Activated naive CD4-positive, alpha-beta T cell treated with Interleukin-2 at 50 U/mL for 16 hours (primary cell): ENCODE results near the gene TSEN54.

Source experiments
- DNase-seq: peaks from one replicate; pipeline ENCODE4 v3.0.0-alpha.2; 2020

TSEN54 gene

DNA sequence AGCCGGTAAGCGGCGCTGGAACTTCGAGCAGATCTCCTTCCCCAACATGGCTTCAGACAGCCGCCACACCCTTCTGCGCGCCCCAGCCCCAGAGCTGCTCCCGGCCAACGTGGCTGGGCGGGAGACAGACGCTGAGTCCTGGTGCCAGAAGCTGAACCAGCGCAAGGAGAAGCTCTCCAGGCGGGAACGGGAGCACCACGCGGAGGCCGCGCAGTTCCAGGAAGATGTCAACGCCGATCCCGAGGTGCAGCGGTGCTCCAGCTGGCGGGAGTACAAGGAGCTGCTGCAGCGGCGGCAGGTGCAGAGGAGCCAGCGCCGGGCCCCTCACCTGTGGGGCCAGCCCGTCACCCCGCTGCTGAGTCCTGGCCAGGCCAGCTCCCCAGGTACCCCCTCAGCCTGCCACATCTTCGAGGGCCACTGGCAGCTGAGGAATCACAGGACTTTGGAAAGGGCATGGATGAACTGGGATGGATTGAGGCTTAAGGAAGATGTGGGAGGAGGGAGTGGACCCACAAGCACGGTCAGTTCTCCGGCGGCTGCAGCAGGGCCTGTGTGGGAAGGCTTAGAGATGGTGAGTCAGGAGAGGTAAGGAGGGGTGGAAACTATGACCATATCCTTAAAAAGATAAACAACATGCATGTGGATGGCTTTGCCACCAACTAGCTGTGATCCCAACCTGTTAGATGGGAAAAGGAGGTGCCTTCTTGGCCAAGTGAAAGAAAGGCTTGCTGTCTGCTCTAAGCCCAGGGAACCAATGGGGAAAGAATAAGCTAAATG is 5.8 kb downstream of the TSEN54 start:
- DNase-seq, result no peak

DNA sequence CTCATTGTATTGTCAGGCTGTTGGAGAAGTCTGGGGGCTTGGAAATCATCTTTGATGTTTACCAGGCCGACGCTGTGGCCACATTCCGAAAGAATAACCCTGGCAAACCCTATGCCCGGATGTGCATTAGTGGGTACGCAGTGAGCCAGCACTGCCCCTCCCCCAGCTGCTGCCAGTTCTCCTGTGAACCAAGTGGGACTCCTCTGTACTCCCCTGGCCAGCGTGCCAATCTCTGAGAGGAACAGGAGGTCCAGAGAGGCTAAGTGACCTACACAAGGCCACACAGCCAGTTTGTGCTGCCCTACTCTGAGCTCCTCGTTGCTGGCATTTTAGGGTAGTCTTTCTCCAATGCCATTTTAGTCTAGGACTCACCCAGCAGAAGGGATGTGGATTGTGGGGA is 7.3 kb downstream of the TSEN54 start:
- DNase-seq, result no peak

DNA sequence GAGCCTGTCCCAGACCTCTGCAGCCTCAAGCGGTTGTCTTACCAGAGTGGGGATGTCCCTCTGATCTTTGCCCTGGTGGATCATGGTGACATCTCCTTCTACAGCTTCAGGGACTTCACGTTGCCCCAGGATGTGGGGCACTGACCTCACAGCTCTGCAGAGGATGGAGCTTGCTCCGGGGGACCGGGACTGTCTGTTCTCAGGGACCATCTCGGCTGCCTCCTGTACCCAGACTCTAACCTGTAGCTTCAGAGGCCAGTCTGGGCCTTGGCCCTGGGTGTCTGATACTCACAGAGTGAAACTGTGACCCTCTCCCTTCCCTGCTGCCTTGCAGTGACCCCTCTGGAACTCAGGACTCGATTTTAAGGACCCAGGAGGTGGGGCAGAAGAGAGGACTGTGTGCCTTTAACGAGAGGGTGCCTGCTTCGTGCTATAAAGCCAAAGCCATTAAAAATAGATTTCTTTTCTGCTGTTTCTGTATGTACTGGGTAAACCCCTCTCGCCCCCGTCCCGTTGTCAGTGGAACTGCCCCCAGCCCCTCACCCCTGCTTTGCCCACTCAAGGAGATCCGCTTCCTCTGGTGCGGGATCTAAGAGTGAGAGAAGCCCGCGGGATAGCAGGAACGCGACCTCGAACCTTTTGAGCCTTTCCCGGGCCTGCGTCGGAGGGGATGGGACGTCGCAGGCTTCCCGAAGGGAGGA is 8.1 kb downstream of the TSEN54 start:
- DNase-seq, result no peak

DNA sequence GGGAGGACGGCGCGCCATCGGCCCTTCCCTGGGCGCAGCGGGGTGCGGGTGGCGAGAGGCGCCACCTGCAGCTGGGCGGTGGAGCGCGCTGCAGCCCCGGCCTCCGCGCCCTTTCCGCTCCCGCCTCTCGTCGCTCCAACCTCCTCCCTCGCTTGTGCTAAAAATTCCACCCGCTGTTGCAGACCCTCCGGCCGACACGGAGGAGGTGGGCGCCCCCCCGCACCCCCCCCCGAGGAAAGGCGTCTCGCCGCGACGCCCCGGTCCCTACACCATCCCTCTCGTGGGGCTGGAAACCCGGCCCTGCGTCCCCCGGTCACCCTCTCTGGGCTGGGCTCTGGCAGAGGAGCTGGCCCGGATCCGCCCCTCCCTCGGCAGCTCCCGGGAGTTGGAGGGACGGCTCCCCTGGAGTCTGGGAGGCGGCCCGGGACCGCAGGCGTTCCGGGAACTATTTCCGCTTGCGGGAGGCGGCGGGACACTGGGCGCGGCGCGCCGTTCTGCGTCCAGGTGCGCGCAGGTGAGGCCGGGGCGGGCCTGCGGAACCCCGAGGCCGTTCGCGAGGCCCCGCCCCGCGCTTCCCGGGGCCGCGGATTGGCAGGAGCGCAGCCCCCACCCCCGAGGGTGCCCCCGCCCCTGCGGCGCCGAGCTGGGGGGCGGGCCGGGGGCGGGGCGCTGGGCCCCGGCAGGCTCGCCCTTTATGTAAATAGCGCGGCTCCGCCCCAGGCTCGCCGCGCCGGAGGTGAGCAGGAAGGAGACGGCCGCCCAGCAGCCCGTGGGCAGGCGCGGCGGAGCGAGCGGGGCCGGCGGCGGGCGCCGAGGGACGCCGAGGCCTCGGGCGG is 8.9 kb downstream of the TSEN54 start, which contains the start of gene LLGL2:
TSS of gene LLGL2 (plus strand) at position 728 of the 836 bp plus-strand sequence. CDS start 17,730 bp downstream, outside the sequence.
- DNase-seq, result peak; percentile 84

DNA sequence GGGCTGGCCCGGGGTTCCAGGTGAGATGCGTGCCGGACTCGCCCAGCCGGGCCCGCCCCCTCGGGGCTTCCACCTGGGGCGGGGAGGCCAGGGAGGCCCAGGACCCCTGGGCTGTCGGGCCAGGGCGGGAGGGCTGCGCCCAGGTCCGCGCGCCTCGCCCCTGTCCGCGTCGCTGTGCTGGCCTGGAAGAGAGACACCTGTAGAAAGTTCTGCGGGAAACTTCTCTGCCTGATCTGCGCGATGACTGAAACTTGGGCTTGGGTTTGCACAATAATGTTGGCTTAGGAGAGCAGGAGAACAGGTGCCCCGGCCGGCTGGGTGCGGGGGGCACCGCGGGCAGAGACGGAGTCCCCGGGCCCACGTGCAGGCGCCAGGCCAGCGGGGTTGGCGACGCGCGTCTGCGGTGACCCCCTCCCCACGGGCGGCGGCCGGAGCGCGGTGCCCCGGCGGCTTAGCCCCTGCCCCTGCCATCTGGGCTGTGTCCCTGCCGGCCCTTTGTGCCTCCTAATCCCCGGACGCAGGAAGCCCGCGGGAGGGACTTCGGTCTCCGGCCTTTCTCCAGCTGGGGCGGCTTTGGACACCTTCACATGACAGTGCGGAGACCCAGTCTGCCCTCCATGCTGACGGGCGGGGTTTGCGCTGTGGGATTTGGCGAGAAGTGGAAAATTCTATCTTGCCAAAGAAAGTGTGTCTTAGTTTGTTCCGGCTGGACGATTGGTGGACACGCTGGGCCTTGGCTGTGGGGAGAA is 9.7 kb downstream of the TSEN54 start:
- DNase-seq, result no peak

DNA sequence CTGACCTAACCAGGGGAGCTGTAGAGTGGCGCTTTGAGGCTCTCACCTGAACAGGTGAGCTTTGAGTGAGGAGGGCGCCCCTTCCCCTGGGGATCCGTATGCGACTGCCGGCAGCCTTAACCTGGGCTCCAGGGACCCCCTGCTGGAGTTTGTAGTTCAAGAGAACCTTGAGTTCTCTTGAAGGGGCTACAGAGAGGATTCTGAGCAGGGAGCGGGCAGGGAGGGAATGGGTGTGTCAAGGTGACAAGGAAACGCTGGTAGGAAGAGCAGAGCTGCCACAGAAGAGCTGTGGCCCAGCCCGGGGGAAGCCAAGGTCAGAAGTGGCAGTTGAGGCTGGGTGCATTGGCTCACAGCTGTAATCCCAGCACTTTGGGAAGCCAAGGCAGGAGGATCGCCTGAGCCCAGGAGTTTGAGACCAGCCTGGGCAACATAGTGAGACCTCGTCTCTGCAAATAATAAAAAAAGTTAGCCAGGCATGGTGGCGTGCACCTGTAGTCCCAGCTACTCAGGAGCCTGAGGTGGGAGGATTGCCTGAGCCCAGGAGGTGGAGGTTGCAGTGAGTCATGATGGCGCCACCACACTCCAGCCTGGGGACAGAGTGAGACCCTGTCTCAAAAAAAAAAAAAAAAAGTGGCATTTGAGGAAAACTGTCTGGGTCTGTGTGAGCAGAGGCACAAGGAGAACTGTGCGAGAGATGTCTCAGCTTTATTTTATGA is 10.4 kb downstream of the TSEN54 start:
- DNase-seq, result no peak

DNA sequence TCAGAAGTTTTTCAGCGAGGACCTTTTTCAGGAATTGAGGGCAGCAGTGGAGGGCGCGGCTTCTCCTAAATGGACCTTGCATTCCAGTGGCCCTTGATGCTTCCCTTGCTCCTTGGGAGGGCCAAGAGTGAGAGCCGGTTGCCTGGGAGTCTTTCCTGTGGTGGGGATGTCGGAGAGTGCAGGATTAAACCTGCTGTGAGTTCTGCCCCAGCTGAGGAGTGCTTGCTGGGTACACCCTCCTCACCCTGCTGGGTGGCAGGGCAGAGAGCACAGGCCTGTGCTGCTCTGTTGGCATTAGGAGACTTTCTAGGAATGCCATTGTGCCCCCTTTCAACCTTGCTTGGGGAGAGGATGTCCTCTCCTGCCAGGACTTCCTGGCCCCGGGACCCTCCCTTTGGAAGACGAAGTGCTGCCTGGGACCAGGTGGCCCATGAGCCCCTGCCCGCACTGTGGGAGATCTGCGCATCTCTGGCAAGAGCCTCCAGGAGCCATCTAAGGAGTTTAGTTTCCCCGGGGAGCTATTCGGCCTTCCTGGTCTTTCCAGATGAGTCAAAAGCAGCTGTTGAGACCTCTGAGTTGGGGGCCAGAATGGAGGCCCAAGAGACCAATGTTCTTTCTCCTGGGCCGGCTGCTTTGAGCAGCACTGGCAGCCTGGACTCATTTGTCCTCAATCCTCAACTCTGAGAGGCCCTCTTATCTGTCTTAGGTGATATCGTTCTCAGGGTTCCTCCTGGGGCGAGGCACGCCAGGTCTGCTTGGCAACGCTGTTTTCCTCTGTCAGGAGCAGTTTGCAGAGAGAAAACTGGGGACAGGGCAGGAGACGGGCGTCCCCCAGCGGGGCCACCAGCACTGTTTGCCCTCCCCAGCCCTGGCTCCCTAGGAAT is 14.8 kb downstream of the TSEN54 start:
- no peak for DNase-seq

DNA sequence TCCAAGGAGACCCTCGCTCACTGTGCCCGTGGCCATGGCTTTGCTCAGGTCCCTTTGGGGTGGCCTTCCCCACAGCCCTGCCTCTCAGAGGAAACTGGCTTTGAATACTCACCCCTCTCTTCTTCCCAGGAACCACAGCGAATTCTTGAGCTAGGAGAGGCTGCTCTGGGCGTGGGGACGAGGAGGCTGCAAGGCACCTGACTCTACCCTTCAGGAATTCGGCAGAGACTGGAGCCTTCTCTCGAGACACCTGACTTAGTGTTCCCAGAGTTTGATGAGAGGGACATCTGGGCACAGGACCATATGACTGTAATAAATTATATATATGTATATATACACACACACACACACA is 15.4 kb downstream of the TSEN54 start:
- DNase-seq, result no peak

DNA sequence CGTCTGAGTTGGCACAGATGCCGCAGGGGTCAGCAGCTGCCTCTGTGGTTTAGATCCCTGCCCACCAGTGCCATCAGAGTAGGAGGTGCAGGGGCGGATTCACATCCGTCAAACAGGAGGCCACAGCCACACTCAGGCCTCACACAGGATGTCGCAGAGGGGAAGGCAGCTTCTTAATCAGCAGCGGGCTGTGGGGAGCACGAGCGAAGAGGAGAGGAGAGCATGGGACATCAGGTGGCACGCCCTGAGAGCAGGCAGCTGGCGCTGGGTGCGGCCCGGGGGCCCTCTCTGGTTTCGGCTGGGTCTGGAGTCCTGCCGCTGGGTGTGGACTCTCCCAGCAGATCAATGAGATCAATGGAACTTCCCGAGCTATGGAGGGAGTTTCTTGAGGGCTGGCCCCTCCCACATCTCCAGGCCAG is 18.8 kb downstream of the TSEN54 start:
- DNase-seq, result peak; percentile 64

DNA sequence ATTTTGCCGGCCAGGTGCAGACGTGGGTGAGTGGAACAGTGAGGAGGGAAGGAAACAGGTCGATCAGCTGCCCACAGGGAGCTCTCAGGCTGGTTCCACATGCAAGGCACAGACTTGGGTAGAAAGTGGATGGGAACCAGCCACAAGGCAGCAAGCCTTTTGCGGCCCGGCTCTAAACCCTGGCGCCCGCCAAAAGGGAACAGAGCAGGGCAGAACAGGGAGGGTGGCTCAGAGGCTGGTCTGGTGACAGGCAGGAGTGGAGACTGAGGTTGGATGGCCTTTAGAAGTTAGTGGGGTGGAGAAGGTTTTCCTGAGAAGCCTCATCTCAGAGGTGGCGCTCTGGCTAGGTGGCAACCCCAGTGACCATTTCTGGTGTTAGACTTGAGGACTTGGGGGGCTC is 19.5 kb downstream of the TSEN54 start:
- DNase-seq, result no peak

DNA sequence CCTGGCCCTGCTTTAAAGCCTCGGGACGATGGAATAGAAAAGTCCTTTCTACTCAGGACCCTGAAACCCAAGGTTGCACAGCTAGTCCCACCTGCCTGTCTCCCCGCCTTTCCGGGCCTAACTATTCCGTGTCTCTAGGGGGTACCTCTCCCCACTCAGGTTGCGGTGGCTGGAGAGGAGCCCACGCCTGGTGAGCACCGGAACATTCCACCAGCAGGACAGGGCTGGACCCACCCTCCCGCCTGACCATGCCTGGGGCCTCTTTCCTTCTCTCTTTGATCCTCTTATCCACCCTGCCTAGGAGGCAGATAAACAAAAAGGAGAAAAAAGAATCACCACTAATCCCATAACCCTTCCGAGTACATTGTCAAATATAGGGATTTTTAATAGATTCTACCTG is 20.0 kb downstream of the TSEN54 start:
- DNase-seq, result no peak

DNA sequence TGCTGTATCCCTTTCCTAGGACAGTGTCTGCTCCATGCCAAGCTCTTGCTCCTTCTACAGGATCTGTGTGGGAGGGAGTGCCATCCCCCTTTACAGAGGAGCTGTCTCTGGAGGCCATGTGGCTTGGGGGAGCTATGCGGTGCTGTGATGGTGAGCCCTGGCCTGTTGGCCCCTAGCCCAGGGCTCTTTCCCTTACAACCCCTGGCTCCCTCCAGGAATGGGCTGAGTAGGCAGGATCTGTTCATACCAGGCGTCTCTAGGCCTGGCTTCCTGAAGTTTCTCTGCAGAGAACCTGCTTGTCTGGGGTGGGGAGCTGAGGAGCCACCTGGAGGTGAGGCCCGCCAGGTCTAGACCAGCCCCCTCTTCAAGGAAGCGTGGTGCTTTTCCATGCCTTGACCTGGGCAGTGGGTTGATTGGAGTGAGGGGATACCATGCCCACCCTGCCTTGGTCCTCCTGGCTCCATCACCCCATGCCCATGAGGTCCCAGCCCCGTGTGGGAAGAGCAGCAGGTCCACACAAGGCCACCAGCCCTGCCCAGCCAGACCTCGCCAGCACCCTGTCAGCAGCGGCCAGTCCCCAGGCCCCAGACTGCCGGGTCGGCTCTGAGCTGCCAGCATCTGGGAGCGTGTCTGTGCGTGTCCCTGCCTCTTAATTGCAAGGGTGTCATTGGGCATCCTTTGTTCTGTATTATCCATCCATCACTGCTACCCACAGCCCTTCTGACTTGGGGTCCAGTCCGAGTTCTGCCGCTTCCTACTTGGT is 23.8 kb downstream of the TSEN54 start:
- DNase-seq, result no peak

DNA sequence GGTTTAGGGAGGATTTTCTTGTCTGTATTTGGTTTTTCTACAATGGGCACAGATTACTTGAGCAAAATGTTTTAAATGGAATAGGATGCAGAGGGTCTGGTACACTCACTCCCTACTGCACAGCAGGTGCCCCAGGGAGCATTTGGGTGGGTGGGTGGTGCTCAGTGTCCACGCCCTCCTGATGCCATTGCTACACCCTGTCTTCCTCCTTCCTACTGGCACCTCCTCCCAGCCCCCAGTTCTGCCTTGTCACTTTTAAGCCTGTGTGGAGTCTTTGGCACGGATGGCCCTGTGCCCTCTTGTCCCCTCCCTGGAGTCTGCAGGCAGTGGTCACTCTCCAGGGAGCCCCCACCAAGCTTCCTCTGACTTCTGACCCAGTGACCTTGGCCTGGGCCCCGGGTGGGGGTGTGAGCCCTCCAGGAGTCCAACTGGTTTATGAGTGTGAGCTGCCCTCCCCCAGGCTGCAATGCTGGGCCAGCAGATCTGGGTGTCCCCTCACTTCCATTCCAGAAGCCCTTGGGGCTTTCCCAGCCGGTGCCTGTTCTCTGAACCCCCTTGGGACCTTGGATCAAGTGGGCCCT is 24.7 kb downstream of the TSEN54 start:
- DNase-seq, result no peak

DNA sequence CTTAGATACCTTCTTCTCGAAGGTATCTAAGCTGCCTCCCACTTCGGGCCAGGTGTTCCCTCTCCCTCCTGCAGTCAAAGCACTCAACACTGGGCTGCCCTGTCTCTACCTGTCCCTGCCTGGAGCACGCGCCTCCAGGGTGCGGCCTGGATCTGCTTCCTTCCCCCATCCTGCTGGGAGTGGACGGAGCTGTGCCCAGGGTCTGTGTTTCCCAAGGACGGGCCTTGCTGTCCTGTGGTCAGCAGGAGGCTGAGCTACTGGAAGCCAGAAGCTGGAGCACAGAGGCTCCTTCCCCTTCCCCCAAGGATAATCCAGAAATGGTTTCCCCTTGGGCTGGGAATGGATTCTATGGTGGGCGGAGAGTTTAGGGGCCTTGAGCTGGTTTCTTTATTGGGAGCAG is 25.9 kb downstream of the TSEN54 start:
- DNase-seq, result no peak

DNA sequence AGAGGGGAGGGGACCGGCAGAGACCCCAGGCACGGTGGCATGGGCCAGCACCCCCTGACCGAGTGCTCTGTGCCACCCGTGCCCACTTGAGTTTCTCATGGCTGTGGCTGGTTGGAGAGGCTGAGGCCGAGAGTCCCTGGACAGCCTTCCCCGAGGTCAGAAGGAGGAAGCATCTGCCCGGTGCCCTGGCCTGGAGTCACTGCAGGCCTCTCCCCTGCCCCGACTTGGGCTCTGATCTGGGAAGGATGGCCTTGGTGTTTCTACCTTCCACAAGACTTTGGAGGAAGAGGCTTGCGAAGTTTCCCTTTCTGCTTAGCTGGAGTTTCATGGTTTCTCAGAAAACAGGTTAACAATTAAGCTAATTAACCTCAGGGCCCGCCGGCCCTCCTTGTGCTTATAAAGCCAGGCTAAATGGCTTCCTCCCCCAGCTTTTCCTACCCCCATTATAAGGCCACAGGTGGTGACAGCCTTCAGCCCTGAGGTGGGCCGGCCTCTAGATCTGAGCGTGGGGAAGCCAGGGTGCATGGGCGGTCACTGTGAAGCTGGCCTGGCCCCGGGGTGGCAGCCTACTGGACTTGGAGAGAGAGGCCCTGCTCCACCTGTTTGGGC is 26.5 kb downstream of the TSEN54 start:
- no peak for DNase-seq

DNA sequence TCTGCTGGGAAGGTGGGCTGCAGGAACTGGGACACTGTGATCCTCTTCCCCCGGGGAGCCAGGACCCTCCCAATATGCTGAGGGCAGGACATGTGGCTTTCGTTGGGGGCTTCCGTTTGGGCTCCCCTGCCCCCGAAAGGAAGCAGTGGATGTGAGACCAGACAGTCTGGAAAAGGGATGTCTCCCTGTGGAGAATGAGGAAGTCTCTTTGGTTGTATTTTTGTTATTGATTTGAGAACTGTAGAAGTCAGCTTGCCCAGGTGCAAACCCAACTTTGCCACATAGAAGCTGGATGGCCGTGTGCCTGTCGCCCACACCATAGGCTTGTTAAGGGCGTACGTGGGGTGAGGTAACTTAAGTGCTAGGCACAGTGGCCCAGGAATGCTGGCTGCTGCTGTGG is 27.9 kb downstream of the TSEN54 start:
- no peak for DNase-seq

DNA sequence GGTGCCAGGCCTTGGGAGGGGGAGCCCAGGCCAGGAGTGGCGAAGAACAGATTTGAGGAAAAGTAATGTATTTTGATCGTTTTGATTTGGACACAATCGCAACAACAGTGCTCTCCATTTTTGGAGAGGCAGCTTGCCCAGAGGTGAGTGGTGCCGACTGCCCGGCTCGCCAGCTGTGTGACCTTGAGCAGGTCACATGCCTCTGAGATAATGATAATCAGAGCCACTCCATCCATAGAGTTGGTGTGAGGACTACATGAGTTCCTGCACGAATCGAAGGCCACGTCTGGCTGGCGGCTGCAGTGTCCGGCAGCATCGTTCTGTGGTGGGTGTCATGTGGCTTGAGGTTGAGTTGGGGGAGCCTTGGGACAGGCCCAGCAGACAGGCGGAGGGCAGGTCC is 29.9 kb downstream of the TSEN54 start:
- no peak for DNase-seq

DNA sequence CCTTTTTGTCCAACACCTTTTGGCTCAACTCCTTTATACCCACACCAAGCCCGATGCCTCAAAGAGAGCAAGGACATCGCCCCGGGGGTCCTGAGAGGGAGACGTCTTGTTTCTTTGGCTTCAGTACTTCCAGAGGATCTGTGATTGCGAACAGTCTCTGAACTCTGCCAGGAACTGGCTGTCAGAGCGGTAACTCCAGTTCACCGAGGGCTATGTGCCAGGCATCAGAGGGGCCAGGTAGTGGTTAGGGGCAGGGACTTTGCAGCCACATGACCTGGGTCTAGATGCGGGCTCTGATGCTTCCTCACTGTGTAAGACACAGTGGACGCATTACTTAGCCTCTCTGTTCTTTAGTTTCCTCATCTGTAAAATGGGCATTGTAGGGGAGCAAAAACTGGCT is 30.8 kb downstream of the TSEN54 start:
- no peak for DNase-seq

DNA sequence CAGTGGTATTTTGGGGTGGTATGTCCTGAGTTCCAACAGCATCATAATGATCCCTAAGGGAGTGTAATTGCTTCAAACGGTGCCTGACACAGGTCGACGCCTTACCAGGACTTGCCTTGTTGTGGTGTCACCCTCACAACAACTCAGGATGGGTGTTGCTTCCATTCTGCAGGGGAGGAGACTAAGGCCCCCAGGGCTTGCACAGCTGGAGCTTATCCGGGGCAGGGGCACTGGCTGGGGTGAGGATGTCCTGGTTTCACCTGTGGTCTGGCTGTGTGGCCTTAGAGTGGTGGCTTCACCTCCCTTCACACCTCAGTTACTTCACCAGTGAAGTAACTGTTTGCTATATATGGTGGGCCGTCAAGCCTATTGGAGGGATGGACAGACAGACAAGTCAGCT is 32.5 kb downstream of the TSEN54 start:
- no peak for DNase-seq
